Measurements from ENCODE around the gene NT5DC3.

The NT5DC3 gene

GRCh38 chr12:103808239-103808880 lies 32.7 kb downstream of the NT5DC3 start:
- no peak for DNase-seq

- DNase-seq = no peak
Measured at GRCh38 chr12:103807561-103808238, 33.3 kb downstream of the NT5DC3 start.

- DNase-seq = no peak
Measured at GRCh38 chr12:103806803-103807202, 34.2 kb downstream of the NT5DC3 start.

GRCh38 chr12:103805655-103806360 lies 35.2 kb downstream of the NT5DC3 start:
- DNase-seq = no peak

- DNase-seq = no peak
Measured at GRCh38 chr12:103803847-103804246, 37.2 kb downstream of the NT5DC3 start.

GRCh38 chr12:103802586-103802886 lies 38.5 kb downstream of the NT5DC3 start:
- DNase-seq = no peak

GRCh38 chr12:103801709-103802585 lies 39.1 kb downstream of the NT5DC3 start:
- no peak for DNase-seq

GRCh38 chr12:103799857-103800771 lies 40.9 kb downstream of the NT5DC3 start:
- no peak for DNase-seq

- no peak for DNase-seq
Measured at GRCh38 chr12:103799504-103799856, 41.6 kb downstream of the NT5DC3 start.

- DNase-seq = no peak
Measured at GRCh38 chr12:103798586-103798985, 42.4 kb downstream of the NT5DC3 start.

GRCh38 chr12:103794309-103795213 lies 46.5 kb downstream of the NT5DC3 start:
- DNase-seq = no peak

- DNase-seq = no peak
Measured at GRCh38 chr12:103793512-103794045, 47.5 kb downstream of the NT5DC3 start.

GRCh38 chr12:103793046-103793445 lies 48.0 kb downstream of the NT5DC3 start:
- DNase-seq = no peak

GRCh38 chr12:103791350-103791920 lies 49.6 kb downstream of the NT5DC3 start:
- no peak for DNase-seq

GRCh38 chr12:103786201-103786600 lies 54.8 kb downstream of the NT5DC3 start:
- no peak for DNase-seq

GRCh38 chr12:103785243-103786031 lies 55.6 kb downstream of the NT5DC3 start:
- no peak for DNase-seq

GRCh38 chr12:103783744-103784664 lies 57.0 kb downstream of the NT5DC3 start:
- no peak for DNase-seq

GRCh38 chr12:103782399-103782798 lies 58.6 kb downstream of the NT5DC3 start:
- no peak for DNase-seq
